Skeletal muscle tissue (tissue), 4 donors: Measurements from ENCODE around the gene MAPT. TPM values are rescaled to one million over a fixed set of nuclear protein-coding genes. Genes with fewer than 3 reads are reported as not detected.

Experiments
- H3K27ac ChIP-seq: one replicate; pipeline ENCODE4 v1.7.0; 2013; ENCODE audit warnings: mild to moderate bottlenecking, low read depth, low read length, inconsistent platforms
- H3K27me3 ChIP-seq, 3 donors: one replicate each; pipeline ENCODE4 v1.7.0; 2013; ENCODE audit warnings: low read length in 3 of 3; ENCODE audit not compliant: control insufficient read depth in 3 of 3, insufficient read depth in 3 of 3
- H3K36me3 ChIP-seq, 3 donors: one replicate each; pipeline ENCODE4 v1.7.0; 2013; ENCODE audit warnings: low read length in 3 of 3; ENCODE audit not compliant: control insufficient read depth in 3 of 3, insufficient read depth in 3 of 3
- H3K4me1 ChIP-seq, 3 donors: one replicate each; pipeline ENCODE4 v1.7.0; 2013; ENCODE audit warnings: low read length in 3 of 3, mild to moderate bottlenecking in 3 of 3; ENCODE audit not compliant: control insufficient read depth in 3 of 3, insufficient read depth in 3 of 3
- H3K4me3 ChIP-seq, 3 donors: one replicate each; pipeline ENCODE4 v1.7.0; 2013; ENCODE audit warnings: low read length in 3 of 3
- H3K9ac ChIP-seq, 3 donors: one replicate each; pipeline ENCODE4 v1.7.0; 2013; ENCODE audit warnings: low read length in 3 of 3, mild to moderate bottlenecking in 3 of 3, moderate library complexity in 2 of 3, low read depth in 1 of 3
- H3K9me3 ChIP-seq, 3 donors: one replicate each; pipeline ENCODE4 v1.7.0; 2013; ENCODE audit warnings: low read length in 3 of 3; ENCODE audit not compliant: control insufficient read depth in 3 of 3
- total RNA-seq: library from RNA; depleted of rRNA; stranded (reverse); fragments of >200 nt; gene quantifications from one replicate; pipeline ENCODE4 v1.2.3, GENCODE V29; 2014
- donor health status: Osteomylitis.

Gene MAPT
- total RNA-seq, 1 donor from 2014 or later, result 4.7 TPM

- peaks cover 10 to 15% (median 10%) of the 10 kb centered on the region in 3 donors for H3K4me1 ChIP-seq
- no peak overlapping the region for H3K4me3 ChIP-seq
- no peaks in the 10 kb centered on the region for H3K36me3 ChIP-seq
- H3K27ac ChIP-seq, result no peak overlapping the region
- H3K9ac ChIP-seq, result peak overlapping the region in 1 of 3 donors; percentile 40
- peaks cover 0 to 22% (median 6%) of the 10 kb centered on the region in 3 donors for H3K27me3 ChIP-seq
- H3K9me3 ChIP-seq, result no peaks in the 10 kb centered on the region
Observed at GRCh38 chr17:45849536-45849990, 44.8 kb upstream of the MAPT start.

GRCh38 chr17:45850011-45850410 is 44.3 kb upstream of the MAPT start:
- H3K36me3 ChIP-seq, result no peaks in the 10 kb centered on the region
- H3K4me3 ChIP-seq, result no peak overlapping the region
- no peaks in the 10 kb centered on the region for H3K9me3 ChIP-seq
- no peak overlapping the region for H3K27ac ChIP-seq
- peaks cover 0 to 18% (median 6%) of the 10 kb centered on the region in 3 donors for H3K27me3 ChIP-seq
- H3K4me1 ChIP-seq, result peaks cover 10 to 15% (median 10%) of the 10 kb centered on the region in 3 donors
- no peak overlapping the region for H3K9ac ChIP-seq

DNA sequence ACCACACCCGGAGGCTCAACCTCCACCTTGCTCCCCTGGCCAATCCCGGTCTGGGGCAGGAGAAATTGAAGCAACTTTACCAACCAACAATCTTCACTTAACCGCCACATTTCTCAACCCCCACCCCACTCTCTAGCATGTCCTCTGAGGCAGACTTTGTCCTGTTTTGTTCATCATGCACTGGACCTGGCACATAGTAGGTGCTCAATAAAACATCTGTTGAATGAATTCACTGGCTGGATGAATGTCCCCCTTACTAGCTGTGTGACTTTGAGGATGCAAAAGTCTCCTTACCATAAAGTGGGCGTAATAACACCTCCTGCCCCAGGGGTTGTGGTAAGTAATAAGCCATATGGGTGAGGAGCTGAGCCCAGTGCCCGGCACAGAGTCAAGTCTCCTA is 43.9 kb upstream of the MAPT start:
- peaks cover 0 to 13% (median 6%) of the 10 kb centered on the region in 3 donors for H3K27me3 ChIP-seq
- H3K9ac ChIP-seq, result no peak overlapping the region
- H3K9me3 ChIP-seq, result no peaks in the 10 kb centered on the region
- peaks cover 10 to 15% (median 10%) of the 10 kb centered on the region in 3 donors for H3K4me1 ChIP-seq
- no peaks in the 10 kb centered on the region for H3K36me3 ChIP-seq
- no peak overlapping the region for H3K4me3 ChIP-seq
- H3K27ac ChIP-seq, result no peak overlapping the region

DNA sequence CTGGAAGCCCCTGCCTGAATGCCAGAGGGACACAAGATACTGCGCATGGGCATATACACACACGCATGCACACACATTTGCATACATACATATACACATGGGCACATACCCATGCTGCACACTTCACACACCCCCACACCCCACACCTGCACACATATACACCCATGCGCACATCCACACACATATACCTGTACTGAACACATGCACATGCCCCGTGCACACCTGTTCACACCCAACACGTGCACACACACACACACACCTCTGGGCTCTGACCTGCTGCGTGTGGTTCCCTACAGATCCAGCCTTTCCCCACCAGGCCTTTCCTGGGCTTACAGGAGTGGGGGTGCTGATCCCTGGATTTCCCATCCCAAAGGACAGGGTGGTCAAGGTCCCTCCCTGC is 43.3 kb upstream of the MAPT start:
- Histone ChIP-seq H3K27me3 (peaks cover 0 to 13% (median 6%) of the 10 kb centered on the region in 3 donors), H3K9me3 (no peaks in the 10 kb centered on the region), H3K4me3 (no peak overlapping the region), H3K9ac (no peak overlapping the region), H3K27ac (no peak overlapping the region), H3K4me1 (peaks cover 10 to 15% (median 10%) of the 10 kb centered on the region in 3 donors), H3K36me3 (no peaks in the 10 kb centered on the region)

DNA sequence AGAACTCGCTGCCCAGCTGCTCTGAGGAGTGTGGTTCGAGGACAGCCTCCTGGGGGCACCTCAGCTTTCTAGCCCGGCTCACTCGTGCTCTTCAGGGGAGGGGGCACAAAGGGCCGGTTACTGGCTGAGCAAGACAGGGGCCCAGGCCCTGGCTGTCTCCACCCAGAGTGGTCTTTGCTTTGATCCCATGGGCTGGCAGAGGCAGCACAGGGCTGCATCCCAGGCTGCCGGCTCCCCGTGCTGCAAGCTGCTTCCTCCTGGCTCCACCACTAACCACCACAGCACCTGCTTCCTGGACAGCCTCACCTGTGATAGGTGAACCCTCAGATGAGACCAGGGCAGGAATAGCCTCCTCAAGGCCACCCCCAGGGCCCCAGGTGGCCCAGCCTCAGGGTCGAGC is 42.9 kb upstream of the MAPT start:
- Histone ChIP-seq H3K4me1 (peaks cover 10 to 15% (median 10%) of the 10 kb centered on the region in 3 donors), H3K27ac (no peak overlapping the region), H3K4me3 (no peak overlapping the region), H3K27me3 (peaks cover 0 to 13% (median 6%) of the 10 kb centered on the region in 3 donors), H3K36me3 (no peaks in the 10 kb centered on the region), H3K9me3 (no peaks in the 10 kb centered on the region), H3K9ac (no peak overlapping the region)

- H3K9me3 ChIP-seq, result no peaks in the 10 kb centered on the region
- no peak overlapping the region for H3K27ac ChIP-seq
- no peak overlapping the region for H3K4me3 ChIP-seq
- H3K27me3 ChIP-seq, result peaks cover 0 to 13% (median 6%) of the 10 kb centered on the region in 3 donors
- no peaks in the 10 kb centered on the region for H3K36me3 ChIP-seq
- H3K4me1 ChIP-seq, result peaks cover 10 to 15% (median 10%) of the 10 kb centered on the region in 3 donors
- H3K9ac ChIP-seq, result no peak overlapping the region
Observed at GRCh38 chr17:45851873-45852272, 42.5 kb upstream of the MAPT start.

- Histone ChIP-seq H3K27ac (no peak overlapping the region), H3K36me3 (no peaks in the 10 kb centered on the region), H3K9me3 (no peaks in the 10 kb centered on the region), H3K4me3 (no peak overlapping the region), H3K27me3 (peaks cover 0 to 14% (median 6%) of the 10 kb centered on the region in 3 donors), H3K4me1 (peaks cover 10 to 15% (median 10%) of the 10 kb centered on the region in 3 donors), H3K9ac (no peak overlapping the region)
Observed at GRCh38 chr17:45852535-45853297, 41.6 kb upstream of the MAPT start.

- Histone ChIP-seq H3K36me3 (no peaks in the 10 kb centered on the region), H3K4me1 (peaks cover under 1 to 5% (median 2%) of the 10 kb centered on the region in 3 donors), H3K4me3 (no peak overlapping the region), H3K9me3 (no peaks in the 10 kb centered on the region), H3K27ac (no peak overlapping the region), H3K9ac (no peak overlapping the region), H3K27me3 (peaks cover 4 to 23% (median 6%) of the 10 kb centered on the region in 3 donors)
Observed at GRCh38 chr17:45854209-45854608, 40.1 kb upstream of the MAPT start.

- Histone ChIP-seq H3K9ac (no peak overlapping the region), H3K9me3 (no peaks in the 10 kb centered on the region), H3K36me3 (no peaks in the 10 kb centered on the region), H3K4me3 (no peak overlapping the region), H3K27ac (no peak overlapping the region), H3K4me1 (peaks cover 0 to 3% (median 0%) of the 10 kb centered on the region in 3 donors), H3K27me3 (peaks cover 4 to 36% (median 6%) of the 10 kb centered on the region in 3 donors)
Observed at GRCh38 chr17:45855691-45856336, 38.5 kb upstream of the MAPT start.
